Activated CD8-positive, alpha-beta memory T cell treated with anti-CD3 and anti-CD28 coated beads, Interleukin-2, amount 50 U/mL, for 24 hours (primary cell): Measurements from ENCODE around the gene PLCL1.

Experiments
- DNase-seq: peaks from one replicate; pipeline ENCODE4 v3.0.0-alpha.2; 2020; ENCODE audit errors: extremely low read depth

PLCL1 gene

DNA sequence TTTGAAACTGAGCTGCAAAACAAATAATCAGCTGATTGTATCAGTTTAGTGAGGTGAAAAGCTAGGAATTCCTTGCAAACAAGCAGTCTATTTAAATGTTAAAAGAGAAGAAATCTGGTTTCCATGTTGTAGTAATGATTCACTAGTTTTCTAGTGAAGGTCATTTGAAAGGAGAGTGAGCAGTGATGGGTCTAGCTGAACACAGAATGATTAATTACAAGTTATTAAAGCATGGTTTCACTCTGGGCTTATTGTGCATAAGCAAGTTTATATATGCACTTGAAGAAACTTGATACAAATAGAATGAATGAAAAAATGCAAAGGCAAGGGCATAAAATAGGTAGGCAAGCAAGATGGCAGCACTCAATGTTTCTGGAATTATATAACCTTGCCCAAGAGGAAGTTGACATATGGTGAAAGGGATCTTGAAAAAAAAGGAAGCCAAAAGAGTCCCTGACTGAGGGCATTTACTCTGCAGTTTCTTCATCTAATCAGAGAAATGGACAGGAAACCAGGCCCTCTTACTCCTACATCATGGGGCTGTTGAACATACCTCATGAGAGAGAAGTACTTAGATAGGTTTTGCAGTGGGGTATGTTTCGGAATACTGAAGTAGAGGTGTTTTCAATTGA lies 53.2 kb downstream of the PLCL1 start:
- DNase-seq: no peak

DNA sequence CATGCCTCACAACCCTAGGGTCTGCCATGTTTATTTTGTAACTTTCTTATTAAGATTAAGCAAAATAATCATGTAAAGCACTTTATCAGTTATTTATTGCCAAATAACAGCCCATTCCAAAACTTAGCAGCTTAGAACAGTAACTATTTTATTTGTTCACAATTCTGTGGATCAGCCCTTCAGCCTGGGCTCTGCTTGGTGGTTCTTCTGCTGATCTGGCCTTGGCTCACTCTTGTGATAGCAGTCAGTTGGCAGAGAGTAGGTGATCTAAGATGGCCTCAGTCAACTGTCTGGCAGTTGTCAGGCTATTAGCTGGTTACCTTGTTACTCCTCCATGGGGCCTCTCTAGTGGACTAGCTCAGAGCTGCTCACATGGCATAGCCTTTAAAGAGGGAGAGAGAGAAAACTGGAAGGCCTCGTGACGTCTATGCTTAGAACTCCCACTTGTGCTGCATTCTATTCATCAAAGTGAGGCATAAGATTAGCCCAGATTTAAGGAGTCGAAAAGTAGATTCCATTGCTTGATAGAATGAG lies 54.3 kb downstream of the PLCL1 start:
- DNase-seq: no peak

DNA sequence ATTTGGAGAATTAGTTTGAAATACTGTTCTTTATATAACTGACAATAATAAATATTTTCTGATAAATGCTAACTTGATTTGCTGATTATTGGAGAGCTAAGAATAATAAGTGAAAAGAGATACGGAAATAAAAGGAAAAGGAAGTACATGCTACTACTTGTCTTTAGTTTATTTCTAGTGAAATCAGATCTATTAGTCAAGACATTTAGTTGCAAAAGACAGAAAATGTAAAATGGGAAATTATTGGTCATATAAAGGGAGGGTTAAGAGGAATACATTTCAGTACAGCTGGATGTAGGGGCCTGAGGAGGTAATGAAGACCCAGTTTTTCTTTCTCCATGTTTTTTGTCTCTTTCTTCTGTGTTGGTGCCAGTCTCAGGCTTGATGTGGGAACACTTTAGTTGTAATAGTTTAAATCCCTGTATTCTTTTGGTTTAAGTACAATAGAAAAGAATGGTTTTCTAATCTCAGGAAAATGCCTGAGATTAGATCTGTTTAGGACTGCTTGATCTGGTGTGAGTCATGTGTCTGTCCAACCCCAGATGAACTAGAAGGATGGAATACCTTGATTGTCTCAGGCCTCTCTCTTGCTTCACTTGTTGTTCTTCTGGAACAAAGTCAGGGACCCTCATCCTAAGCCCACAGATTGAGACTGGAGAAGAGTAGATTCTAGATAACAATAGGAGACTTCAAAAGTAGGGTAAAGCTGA lies 58.0 kb downstream of the PLCL1 start:
- DNase-seq: no peak

DNA sequence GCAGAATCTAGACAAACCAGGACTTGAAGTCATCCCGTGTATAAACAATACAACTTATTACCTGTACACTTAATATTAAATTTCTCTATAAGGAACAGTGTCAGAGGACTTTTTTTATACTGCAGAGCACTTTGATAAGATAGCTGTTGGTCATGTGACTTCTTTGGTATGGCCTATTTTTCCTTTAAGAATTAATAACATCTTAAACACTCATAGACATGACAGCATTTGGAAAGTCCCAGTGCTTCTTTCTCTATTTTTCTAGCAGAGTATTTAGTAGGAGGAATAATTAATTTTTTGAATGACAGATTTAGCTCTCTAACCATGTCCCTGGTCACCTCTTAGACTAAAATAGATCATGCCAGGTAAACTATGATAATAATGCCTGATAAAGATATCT lies 59.4 kb downstream of the PLCL1 start:
- DNase-seq: no peak

DNA sequence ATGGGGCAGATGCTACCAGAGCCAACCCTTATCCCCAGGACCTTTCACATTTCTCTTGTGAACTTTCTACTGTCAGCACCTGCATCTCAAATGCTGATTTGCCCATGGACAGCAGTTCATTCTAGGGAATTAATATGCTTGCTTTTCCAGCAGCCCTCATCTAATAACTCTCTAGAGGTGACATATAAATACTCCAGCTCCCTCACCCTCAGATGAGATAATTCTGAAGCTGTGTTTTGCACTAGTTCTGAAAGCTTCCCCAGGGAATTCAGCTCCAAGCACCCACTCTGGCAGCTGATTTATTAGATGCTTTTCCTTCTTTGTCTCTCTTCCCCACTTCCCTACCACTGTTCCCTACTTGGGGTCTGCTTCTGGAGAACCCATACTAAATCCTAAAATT lies 62.1 kb downstream of the PLCL1 start:
- no peak for DNase-seq

DNA sequence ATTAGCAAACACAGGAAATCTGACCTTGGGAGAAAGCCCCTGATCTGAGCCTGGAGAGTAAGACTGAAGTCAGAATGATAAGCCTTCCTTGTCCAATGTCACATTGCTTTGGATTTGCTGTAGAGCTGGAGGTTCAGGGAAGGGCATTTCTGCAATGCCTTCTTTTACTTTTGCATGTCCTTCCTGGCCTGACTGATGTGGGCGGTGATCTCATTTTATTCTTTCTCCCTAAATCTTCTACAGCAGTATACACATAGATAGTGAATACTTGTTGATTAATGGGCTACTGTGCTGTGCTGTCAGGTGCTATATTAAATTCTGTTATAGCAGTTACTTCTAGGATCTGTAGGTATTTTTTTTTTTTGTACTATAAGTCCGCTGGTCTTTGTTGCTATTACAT lies 62.6 kb downstream of the PLCL1 start:
- DNase-seq: no peak

DNA sequence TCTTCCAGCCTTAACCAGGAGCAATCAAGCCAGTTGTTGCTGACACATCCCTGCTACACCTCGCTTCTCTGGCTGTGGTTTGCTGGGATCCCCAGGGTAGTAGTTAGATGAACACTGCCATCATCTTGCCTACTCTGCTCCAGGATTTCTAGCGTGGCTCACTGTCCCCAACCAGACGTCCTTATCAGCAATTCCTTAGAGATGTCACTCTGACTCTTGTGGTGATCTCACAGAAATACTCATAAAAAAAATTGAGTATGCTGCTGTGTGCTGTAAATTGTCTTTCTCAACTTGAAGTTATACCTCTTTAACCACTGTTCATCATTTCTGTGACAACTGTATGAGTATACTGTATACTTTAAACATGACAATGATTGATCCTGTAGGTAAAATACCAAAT lies 63.2 kb downstream of the PLCL1 start:
- DNase-seq: no peak

DNA sequence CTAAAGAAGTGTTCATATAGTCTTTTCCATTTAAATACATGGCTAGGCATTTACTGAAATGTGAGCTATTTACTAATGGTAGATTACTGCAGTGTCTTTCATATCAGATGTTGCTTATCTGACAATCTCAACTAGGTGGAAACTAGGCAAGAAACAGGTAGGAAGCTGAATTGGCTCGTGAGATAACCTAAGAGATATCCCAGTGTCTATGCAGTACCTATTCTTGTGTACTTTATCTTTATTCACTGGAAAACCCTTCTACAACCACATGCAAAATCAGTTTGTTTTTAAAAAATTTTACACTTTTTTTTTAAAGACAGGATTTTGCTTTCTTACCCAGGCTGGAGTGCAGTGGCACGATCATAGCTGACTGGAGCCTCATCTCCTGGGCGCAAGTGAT lies 63.8 kb downstream of the PLCL1 start:
- no peak for DNase-seq

DNA sequence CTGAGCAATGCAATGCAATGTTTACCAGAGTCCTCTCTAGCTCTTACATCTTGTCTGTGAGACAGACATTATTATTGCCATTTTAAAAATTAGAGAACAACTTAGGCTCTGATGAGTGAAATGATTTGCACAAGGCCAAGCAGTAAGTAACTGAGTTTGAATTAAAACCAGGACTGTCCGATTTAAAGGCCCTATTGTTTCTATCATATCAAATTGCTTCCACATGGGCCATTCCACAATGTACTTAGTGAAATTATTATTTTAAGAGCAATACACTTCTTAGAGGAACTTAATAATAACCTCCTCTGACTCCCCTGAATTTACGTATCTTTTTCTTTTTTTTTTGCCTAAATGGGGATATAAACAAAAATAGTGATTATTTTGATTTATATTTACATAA lies 64.6 kb downstream of the PLCL1 start:
- no peak for DNase-seq

DNA sequence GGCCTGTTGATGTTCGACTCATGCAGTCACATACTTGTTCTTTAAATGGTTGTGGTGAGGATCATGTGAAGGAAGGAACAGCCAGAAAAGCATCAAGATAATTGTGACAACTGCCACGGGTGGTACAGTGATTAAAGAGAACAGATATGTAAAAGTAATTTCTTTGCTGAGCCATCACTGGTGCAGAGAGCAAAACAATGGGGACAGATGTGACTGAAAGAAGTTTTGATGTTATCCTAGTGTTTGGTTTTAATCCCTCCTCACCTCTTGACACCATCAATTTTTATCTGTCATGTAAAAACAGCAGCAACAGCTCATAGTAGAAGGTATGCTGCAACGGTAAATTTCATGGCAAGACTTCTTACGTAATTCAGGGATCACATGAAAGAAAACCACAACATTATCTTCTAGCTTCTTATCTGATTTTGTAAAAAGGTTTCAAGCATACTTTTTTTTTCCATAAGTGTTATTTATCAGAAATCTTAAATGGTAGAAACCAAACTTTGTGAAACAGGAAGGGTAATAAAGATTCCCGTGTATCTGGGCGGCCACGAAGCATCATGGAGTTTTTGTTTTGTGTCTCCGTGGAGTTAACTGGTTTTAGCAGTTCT lies 65.2 kb downstream of the PLCL1 start:
- no peak for DNase-seq

DNA sequence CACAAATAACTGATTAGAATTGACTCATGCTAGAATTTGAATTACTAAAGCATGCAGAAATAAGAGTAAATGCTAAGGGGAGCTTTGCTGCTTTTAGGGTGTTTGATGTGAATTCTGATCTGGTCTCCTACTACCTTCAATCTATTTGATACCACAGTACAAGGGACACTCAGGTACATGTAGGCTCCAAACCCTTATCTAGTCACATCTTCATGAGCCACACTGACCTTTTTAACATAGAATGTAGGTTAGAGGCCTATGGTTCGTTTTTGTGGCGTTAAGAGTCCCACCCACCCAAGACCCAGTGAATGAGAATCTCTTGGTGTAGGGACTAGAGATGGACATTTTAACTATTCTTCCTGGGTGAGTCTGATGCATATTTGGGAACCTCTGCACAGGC lies 65.7 kb downstream of the PLCL1 start:
- no peak for DNase-seq

DNA sequence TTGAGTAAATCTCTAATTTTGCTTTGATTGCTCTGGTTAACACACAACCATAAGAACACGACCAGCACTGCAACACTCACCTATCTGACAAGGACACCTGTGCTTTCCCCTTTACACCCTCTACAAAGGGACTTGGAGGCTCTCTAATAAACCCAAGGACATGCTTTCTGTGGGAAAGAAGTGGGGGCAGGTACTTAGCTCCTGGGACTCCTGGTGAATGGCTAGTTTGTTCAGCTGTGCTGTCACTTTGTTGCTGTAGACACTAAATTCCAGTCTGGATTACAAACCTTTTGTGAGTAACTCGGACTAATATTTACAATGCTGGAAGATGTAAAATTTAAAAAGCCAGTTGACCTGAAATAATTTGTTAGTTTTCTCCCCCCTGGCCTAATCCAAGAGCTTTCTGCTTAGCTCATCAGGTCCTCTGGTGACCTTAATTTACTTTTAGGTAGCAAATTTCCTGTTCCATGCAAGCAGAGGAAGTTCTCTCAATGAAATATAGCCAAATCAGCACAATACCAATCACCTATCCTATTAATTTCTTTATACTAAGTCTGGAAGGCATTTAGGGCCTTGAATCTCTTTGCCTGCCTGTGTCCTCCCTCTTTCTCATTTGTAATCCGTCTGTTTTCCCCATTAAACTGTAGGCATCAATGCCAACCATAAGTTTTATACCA lies 67.5 kb downstream of the PLCL1 start:
- no peak for DNase-seq

DNA sequence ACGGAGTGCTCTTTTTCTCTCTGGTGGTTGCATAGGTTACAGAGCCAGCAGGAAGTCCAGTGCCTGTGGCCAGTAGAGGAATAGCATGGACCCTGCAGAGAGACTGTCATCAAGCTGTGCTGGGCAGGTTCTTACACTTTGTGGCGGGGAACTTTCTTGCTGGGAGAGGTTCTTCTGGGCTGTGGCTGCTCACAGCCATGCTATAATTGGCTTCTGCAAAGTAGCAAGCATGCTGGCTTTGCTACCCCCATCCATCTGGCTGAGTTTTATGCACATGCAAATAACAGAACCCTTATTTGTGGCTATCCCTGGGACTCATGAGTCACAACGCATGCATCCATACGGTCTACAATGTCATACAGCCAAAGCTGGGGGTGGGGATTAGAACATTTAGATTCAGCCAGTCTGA lies 68.9 kb downstream of the PLCL1 start:
- DNase-seq: no peak

DNA sequence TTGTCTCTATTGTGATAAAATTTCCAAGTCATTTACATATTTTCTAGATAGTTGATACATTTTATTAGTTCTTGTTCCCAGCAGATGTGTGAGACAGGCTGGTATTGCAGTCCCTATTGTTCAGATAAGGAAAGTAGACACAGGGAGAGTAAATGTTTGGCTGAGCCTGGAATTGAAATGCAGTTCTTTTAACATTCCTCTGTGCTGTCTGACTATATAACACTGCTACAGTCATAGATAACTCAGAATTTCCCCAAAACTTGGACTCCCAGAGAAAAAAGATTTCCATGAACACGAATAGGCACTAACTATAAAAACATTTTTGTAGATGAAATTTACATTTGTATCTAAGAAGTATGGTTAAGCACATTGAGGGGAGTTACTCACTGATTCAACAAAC lies 71.4 kb downstream of the PLCL1 start:
- no peak for DNase-seq

DNA sequence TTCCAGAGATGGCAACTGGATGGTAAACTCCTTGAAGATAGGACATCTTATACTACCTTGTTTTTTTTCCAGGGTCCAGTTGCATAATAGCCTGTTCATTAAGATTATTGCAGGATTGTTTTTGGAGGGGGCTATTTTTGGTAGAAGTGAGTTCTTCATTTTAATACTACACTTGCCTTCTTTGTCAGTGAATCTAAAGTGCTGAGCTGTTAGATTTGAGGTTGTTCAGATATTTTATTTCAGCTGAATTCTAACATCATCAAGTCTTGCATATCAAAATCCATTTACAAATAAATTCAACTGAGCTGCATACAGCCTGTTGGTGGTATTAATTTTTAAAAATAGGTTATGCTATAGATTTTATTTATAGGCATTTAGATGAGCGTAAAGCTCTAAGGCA lies 72.1 kb downstream of the PLCL1 start:
- no peak for DNase-seq

DNA sequence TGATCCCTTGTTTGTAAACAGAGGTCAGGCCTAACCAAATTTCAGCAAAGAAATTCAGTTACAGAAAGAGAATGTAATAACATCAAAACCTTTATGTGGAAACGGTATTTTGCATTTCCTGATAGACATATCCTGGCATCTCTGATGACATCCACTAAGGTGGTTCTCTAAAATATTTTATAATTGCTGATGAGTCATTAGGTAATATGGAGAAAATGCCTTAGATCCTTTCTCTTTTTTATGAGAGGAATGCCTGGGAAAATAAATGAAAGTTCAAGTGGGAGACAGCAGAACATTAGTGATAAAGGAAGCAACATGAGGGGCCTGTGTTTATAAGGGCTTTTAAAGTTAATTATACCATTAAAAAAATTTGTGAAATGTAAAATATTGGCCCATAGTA lies 72.6 kb downstream of the PLCL1 start:
- DNase-seq: no peak

DNA sequence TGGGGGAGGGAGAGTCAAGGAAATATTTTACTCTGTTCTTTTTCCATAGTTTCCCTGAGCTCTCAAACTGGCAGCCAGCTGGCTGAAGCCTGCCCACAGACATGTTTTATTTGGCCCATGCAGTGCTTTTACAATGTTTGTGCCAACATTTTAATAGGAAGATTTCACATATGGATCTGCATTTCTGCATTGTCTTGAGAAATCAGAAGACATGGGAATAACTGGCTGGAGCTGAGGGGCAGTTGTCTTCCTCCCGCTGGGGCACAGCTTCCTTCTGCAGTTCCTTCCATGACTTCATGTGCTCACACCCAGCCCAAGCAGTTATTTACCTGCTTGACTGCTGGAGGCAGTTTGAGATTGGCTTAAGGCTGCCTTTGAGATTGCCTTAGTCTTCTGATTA lies 74.4 kb downstream of the PLCL1 start:
- no peak for DNase-seq

DNA sequence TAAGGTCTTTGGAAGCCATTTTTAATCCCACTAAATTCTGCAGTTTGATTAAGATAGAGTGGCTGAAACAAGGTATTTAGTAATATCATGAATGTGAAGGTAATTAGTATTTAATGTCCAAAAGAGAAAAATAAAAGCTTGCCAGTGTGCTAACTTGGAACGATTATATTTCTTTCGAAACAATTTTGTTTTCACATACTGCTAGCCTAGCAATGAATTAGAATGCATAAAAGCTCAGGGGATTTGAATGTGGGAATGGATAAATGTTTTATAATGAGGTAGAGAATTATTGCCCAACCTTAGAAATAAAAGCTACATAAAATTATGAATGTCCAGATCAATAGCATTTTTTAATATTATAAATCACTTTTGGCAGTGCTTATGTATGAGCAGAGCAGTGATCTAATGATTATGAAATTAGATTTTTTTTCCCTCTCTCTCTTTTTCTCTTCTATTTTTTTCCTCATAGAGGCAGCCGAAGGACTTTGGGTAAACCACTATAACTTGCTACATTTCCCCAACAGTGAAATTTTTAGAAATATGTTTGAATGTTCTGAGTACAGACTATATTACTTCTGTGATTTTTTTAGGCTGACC lies 75.5 kb downstream of the PLCL1 start:
- DNase-seq: no peak

DNA sequence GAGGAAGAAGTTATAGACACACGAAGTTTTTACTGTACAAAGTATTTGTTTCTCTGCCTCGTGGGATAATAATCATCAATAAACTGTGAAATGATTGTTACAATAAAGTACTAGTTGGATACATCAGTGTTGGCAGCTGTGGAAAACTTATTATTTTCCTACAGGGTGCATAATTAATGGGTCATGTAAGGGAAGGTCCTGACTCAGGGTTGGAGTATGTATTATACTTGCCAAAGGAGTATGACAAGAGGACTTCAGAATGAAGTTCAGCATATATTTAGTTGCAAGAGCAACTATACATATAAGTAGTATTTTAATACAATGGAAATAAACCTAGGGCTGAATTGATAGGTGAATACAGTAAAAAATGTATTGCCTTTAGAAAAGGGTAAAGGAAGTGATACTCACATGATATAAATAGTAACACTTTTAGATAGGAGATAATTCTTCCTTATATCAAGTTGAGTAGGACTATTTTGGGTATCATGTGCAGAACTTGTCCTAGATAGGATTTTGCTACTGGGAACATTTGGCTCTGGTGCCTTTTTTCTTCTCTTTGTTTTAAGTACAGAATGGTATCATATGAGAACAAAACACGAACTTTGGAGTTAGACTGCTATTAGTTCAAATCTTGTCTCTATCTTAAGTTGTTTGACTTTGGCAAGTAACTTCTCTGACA lies 79.1 kb downstream of the PLCL1 start:
- no peak for DNase-seq

DNA sequence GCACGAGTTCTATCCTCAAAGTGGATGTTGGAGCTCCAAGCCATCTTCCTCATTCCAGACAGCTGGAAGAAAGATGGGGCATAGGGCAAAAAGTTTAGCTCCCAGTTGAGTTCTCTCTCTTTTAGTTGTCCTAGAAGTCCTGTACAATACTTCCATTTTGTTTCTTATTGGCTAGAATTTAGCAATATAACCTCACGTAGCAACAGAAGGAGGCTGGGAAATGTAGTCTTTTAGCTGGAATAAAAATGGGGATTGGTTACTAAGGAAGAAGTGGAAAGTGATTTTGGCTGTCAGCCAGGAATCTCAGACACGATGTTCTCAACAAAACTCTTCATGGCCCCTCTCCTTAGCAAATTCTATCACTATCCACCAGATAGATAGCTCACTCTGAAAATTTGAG lies 79.9 kb downstream of the PLCL1 start:
- DNase-seq: no peak

DNA sequence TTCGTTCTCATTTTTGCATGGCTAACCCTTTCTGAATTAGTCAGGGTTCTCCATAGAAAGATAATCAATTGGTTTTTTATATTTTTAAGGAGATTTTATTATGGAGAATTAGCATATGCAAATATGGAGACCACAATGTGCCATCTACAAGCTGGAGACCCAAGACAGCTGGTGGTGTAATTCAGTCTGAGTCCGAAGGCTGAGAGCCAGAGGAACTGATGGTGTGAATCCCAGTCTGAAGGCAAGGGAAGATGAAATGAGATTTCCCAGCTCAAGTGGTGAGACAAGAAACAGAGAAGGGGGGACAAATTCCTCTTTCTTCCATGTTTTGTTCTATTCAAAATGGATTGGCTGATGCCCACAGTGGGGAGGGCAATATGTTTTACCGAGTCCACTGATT lies 80.7 kb downstream of the PLCL1 start:
- DNase-seq: no peak

DNA sequence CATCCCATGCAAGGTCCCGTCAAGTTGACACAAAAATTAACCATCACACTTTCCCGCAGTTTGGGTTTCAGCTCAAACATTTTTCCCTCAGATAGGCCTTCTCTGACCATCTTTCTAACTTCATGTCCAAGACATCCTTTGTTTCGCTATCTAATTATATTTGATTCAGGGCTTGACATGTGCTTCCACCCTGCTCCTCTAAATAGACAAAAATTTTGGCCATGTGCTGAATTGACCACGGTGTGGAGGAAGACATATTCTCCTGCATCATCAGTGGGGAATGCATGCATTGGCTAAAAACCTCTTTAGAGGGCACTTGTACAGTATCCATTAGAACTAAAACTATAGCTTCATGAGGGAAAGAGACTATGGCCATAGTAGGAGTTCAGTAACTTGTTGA lies 81.2 kb downstream of the PLCL1 start:
- DNase-seq: no peak
